Germinal center (tissue), 1 donor: ENCODE measurements around the gene RNFT2.
A peak's percentile ranks its signal among the peaks of the same experiment; 100 is the strongest.
"Not testable (repeated sequence)": the region's sequence is repeated elsewhere in the genome, so short reads cannot be mapped to it uniquely, and the experiment has no call there.

ENCODE experiments used
- DNase-seq: peaks from one replicate; pipeline ENCODE4 v3.0.0; 2012; ENCODE audit warnings: mixed read lengths, low spot score

The RNFT2 gene

DNA sequence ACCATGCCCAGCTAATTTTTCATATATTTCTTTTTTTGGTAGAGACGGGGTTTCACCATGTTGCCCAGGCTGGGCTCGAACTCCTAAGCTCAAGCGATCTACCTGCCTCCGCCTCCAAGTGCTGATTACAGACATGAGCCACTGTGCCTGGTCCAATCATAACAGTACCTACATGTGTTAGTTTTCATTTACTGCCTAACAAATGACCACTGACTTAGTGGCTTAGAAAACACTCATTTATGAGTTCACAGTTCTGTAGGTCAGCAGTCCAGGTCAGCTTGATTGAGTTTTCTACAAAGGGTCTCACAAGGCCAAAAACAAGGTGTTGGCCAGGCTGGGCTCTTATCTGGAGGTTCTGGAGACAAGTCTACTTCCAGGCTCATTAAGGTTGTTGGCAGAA is 60.6 kb downstream of the RNFT2 start:
- no peak for DNase-seq

DNA sequence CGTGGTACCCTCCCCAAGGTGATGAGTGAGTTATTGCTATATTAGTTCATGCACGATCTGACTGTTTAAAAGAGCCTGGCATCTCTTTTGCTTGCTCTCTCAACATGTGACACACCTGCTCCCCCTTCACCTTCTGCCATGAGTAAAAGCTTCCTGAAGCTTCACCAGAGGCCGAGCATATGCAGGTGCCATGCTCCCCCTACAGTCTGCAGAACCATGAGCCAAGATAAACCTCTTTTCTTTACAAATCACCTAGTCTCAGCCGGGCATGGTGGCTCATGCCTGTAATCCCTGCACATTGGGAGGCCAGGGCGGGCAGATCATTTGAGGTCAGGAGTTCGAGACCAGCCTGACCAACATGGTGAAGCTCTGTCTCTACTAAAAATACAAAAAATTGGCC is 61.8 kb downstream of the RNFT2 start:
- no peak for DNase-seq

DNA sequence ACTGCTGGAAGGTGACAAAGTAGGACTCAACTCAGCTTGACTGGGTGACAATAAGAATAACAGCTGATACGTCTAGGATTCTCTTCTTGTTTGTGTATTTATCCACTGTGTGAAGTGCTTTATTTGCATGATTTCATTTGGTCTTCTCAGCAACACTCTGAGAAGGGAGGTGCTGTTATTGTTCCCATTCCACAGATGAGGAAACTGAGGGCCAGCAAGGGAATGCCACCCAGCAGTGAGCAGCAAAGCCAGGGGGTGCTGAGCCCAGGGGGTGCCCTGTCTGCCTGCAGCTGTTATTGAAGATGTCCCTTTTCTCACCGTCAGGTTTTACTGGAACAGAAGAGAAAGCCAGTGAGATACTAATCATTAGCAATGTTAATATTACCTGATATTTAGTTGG is 62.8 kb downstream of the RNFT2 start:
- DNase-seq, result no peak

DNA sequence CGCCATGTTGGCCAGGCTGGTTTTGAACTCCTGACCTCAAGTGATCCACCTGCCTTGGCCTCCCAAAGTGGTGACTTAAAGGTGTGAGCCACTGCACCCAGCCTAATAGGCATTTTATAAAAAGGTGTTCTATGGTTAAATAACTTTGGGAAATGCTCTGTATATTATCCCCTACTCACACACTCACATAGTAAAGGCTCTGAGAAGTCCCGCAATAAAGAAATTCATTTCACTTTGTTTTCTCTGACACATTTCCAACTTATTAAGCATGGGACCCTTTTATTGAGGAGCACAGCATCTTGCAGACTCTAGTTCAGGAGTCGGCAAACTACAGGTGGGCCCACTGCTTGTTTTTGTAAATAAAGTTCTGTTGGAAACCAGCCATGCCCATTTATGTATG is 63.9 kb downstream of the RNFT2 start:
- no peak for DNase-seq

DNA sequence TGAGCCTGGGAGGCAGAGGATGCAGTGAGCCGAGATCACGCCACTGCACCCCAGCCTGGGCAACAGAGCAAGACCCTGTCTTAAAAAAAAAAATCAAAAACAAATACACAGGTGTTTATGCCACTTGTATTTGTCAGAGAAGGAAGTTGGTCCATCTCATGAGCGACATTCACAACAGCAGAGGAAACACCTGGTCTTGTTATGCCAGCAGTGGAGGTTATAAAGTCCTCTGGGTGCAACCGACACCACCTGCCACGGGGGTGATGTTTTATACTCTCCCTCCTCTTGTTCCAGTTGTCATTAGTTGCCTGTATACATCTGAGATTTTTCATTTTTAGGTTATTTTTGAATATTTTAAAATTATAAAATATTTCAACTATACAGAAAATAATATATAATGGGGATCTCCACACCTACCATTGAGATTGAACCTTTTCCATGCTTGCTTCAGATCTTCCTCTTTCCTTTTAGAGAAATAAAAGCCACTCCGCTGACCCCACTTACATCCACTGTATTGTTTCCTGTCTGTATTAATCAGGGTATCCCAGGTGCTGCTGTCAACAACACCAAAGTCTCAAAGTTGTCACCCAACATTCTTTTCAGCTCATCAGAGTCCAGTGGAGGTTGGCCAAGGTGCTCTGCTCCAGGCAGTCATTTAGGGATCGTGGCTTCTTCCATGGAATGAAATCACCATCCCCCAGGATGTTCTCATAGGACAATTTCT is 65.1 kb downstream of the RNFT2 start:
- DNase-seq, result peak; percentile 84

DNA sequence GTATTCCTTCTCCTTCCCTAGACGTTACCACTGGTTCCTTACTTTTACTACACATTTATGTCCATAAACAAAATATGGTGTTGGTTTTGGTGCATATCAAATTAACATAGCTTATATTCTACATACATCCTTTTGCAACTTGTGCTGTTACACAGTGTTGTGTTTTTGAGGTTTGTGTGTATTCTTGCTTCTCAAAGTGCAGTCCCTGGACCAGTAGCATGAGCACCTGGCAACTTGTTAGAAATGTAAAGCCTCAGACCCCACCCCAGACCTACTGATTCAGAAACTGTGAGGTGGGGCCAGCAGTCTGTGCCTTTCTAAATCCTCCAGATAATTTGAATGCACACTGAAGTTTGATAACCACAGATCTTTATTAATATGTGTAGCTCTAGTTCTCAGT is 65.9 kb downstream of the RNFT2 start:
- peak; percentile 24 for DNase-seq

DNA sequence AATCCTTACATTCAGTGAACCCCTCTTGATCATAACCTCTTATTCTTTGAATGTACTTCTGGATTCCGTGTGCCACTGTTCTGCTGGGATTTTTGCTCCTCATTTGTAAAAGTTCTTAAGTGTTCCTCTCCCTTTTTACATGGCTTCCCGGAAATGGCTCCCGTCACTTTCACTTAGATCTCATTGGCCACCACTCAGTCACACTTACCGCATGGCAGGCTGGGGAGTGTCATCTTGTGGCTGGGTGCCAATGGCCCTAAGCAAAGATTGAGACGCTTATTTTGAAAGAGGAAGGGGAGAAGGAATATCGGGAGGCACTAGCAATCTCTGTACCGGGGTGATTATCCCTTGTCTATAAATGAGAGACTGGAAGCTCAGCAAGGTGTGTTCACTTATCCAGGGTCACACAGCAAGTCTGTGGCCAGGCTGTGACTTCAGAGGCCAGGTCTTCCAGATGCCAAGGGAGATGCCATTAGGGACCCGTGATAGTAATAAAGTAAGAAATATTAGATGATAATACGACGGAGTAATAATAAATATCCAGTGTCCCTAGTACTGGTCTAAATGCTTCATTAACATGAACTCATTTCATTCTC is 68.8 kb downstream of the RNFT2 start:
- DNase-seq, result no peak

DNA sequence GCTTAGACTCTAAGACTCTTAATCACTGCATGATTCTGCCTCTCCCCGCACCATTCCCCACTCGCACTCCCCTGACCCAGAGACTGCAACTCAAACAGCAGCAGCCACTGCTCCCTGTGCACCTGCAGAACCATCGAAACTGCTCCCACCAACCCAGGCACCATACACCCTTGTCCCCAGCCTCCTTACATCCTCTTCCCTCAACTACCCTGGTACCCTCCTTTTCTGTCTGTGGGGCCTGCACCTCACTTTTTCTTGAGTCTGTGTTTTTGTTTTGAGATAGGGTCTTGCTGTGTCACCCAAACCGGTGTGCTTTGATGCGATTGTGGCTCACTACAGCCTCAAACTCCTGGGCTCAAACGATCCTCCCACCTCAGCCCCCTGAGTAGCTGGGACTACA is 69.4 kb downstream of the RNFT2 start:
- DNase-seq, result no peak

DNA sequence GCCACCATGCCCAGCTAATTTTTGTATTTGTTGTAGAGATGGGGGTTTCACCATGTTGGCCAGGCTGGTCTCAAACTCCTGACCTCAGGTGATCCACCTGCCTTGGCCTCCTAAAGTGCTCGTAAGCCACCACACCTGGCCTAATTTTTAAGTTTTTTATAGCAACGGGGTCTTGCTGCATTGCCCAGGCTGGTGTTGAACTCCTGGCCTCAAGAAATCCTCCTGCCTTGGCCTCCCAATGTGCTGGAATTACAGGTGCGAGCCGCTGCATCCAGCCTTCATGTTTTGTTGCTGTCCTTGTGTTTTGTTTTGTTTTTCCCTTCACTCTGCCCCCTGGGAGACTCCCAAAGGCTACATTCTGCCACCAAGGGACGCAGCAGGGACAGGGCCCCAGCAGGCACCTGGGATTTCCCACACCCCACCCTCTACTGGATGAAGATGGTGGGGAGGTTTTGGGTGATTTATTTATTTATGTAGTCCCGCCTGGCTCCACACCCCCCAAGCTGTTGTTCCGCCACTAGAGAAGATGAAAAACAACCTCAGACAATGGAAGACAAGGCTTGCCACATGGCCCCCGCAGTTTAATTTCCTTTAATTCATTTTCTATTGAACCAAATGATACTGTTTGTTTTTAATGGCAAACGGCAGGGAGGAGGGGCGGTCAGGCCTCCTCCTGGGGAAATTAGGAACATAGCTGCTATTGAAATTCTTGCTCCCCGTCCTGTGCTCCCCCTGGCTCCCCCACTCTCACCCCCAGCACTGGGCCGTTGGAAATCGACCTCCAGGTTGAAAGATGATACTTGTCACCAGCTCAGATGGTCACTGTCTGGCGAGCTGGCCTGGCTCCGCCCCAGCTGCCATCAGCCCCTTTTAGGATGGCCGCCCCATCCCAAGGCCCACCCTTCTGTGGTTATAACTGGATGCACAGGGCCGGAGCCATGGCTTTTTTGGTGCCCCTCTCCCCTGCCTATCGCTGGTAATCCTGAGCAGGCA is 70.3 kb downstream of the RNFT2 start:
- no peak for DNase-seq

DNA sequence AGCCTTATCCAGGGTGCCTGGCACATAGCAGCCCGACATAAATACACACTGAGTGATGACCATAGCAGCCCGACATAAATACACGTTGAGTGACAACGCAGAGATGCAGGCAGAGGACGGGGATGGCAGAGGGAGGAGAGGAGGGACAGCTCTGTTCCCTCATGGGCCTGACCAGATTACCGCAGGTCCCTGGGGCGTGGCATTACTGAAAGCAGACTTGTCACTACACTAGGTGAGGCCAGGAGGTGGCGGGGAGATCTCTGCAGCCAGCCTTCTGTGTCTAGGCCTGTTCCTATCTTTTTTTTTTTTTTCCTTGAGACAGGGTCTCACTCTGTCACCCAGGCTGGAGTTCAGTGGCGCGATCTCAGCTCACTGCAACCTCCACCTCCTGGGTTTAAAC is 74.1 kb downstream of the RNFT2 start:
- DNase-seq, result no peak

DNA sequence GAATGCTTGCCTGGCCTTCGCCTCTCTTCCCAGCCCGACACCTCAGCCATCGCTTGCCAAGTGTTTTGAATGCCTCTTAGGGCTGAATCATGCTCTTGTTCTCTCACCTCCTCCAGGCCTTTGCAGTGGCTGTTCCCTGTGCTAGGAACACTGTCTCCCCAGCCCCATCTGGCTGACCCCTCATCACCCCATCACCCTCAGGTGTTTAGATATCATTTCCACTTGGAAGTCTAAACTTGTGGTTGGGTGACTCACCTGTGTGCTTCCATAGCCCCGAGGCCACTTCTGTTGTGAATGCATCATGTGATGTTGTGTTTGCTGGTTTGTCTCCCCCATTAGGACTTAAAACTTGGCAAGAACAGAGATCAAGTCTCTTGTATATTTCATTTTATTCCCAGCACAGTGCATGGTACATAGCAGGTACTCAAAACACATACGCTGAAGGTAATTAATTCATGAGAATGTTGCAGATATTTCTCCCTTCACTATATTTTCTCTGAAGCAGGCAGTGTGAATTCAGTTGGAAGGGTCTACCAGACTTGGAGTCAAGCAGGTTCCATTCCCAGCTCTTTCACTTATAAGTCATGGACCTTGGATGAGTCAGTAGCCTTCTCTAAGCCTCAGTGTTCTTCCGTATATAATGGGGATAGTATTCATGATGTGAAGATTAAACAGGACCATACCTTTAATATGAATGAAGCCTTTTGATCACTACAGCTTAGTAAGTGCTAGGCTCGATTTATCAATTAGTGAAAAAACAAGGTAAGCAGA is 75.3 kb downstream of the RNFT2 start:
- DNase-seq, result no peak

DNA sequence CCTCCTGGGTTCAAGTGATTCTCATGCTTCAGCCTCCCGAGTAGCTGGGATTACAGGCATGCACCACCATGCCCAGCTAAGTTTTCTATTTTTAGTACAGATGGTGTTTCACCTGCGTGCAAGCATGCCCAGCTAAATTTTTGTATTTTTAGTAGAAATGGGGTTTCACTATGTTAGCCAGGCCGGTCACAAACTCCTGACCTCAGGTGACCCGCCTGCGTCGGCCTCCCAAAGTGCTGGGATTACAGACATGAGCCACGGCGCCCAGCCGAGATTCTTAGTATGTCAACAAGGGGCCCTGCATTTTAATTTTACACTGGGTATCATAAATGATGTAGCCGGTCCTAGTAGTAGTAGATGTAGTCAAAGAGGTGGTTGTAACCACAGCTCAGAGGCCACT is 76.7 kb downstream of the RNFT2 start:
- DNase-seq, result not testable (repeated sequence)

DNA sequence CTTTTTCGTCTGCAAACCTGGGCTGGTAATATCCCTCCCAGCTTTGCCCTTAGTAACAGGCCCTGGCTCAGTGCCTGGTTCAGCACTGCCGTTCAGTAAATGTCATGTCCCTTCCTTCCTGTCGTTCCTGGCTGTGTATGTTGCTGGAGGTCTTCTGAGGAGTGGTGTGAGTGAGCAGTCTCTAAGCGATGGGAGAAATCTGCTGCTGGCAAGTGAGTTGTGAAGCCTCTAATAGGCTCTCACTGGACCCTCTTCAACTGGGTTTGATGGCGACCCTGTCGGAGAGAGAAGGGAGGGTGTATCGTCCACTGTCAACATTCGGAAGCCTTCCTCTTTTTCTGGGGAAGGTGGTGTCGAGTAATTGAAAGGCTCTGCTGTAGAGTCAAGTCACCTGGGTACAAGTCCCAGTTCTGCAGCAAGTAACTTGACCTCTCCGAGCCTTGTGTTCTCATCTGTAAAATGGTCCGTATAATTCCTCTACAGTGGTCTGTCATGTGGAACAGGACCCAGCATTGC is 80.3 kb downstream of the RNFT2 start:
- peak; percentile 34 for DNase-seq

DNA sequence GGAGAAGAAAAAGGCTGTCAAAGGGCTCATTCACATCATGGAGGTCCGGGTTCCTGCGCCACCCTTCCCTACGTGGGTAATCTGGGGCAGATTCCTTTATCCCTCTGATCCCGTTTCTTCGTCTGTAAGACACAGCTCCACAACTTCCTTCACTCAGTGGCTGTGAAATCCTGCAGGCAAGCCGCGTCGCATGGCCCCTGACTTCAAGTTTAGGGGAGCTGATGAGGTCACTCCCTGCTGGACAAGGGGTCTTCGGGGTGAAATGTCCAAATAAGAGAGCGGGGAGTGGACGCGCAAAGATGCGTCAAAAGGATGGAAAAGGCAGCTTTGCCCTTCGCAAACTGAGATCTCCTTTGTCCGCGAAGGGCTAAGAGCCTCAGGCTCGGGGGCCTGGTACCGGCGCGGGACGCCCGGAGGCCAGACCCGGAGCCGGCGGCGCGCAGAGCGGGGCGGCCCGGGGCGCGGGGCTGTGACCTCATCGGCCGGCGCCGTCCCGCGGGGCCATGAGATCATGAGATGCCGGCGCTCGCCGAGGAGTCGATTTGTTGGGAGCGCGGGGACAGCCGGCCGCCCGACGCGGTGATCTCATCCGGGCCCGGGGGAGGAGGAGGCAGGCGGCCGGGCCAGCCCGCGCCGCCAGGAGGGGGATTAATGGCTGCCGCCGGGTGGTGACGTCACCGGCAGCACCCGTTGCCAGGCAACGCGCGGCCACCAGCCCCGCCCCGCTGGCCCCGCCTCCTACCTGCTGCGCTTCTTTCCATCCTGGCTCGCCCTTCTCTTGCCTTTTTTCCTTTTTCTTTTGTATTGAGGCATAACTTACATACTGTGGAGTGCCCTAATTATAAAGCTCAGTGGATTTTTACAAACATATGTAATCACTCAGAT is 81.1 kb downstream of the RNFT2 start:
- DNase-seq, result peak; percentile 95

DNA sequence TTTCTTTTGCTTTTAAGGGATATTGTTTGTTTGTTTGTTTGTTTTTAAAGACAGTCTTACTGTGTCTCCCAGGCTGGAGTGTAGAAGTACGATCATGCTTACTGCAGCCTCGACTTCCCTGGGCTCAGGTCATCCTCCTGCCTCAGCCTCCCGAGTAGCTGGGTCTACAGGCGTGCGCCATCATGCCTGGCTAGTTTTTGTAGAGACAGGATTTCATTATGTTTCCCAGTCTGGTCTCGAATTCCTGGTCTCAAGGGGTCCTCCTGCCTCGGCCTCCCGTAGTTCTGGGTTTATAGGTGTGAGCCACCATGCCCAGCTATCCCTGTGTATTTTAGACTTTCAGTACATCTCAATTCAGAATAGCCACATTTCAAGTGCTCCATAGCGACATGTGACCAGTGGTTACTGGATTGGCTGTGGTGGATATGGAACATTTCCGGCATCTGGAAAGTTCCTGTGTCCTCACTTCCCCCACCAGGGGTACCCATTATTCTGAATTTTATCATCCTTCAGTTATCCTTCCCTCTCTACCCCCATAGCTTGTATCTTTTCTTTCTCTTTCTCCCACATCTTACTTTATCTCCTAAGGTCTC is 82.0 kb downstream of the RNFT2 start:
- no peak for DNase-seq

DNA sequence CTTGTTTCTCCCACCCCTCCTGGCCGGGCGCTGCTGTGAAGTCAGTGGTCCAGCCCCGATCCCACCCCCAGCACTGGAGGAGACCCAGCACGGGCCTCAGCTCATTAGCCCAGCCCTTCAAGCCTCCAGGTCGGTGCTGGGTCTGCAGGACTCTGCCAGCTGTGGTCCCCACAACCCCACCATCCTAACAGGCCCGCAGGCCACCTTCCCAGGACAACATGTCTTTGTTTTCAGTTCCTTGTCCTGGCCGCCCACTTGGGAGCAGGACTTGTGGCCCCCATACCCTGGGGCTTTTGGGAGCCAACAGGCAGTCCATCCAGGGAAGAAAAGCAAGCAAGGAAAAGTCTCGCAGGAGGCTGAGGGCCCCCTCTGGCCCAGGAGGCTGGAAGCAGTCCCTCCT is 83.2 kb downstream of the RNFT2 start:
- no peak for DNase-seq

DNA sequence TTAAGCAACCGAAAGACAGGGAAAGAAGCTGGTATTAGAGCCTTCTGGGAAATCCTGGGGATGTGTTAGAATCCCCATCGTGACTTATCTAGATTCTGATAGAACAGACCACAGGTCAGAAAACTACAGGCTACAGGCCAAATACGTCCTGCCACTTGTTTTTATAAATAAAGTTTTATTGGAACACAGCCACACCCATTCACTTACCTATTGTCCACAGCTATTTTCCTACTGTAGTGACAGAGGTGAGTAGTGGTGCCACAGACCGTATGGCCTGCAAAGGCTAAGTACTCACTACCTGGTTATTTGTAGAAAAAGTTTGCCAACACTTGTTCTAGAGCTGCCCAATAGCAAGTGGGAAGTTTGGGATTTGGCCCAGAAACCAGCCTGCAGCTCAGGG is 89.3 kb downstream of the RNFT2 start:
- no peak for DNase-seq

DNA sequence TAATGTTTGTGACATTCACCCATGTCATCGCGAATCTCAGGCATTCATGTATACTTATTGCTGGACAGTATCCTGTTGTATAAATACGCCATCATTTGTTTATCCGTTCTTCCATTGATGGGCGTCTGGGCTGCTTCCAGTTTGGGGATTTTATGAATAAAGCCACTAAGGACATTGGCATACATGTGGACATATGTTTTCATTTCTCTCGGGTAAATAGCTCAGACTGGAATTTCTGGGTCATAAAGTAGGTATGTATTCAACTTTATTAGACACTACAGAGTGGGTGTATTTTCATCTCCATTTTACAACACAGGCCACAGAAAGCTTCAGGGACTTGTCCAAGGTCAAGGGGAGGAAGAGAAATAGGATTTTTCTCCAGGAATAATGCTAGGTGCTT is 94.2 kb downstream of the RNFT2 start:
- no peak for DNase-seq

DNA sequence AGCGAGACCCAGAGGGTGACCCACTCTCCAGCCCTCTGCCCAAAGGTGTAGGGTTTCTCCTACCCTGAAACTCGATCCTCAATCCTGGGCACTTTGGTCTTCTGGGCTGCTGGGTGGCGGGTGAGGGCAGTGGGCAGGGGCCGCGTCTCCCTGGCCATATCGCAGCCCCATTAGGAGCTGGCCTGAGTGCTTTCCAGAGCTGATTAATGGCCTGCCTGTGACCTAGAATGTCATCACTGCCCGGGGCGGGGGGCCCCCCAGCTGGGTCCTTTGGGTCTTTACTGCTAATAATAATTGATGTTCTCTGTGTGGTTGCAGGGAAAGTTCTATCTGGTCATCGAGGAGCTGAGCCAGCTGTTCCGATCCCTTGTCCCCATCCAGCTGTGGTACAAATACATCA is 95.4 kb downstream of the RNFT2 start:
- DNase-seq, result no peak

DNA sequence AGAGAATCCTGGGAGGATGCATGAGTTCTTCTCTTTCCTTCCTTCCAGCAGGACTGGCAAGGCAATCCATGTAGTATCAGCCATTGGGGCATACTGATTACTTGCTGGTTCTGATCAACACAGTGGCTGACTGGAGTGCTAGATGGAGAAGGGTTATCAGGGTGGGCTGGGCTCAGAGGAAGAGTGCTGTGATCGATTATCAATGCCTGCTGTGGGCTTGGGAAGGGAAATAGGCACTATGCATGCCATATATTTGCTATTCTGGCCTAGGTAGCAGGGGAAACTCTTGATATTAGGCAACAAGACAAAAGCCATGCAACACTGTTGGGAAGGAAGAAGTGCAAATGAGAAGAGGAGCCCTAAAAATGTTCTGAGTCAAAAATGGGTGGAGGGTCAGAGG is 97.4 kb downstream of the RNFT2 start:
- DNase-seq, result no peak

DNA sequence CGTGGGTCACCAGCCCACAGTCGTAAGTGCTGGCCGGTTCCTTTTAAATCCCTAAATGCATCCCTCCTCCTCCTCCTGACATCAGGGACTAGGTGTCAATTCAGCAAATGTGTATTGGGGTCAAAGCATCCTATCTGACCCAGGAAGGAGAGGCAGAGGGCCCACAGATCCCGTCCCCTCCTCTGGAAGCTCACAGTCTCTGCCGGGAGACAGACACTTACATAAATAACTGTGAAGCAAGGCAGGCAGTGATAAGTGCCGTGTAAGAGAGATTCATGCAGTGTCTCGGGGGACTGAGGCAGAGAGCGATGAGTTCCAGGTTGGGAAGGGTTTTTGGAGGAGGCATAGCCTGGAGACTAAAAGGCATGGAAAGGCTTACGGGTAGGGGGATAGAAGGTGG is 99.0 kb downstream of the RNFT2 start:
- no peak for DNase-seq
